ENCODE data around the gene SEMA6B.

SEMA6B gene

GRCh38 chr19:4585556-4585955, 26.1 kb upstream of the SEMA6B start:
- Histone ChIP-seq H3K9ac (ENCODE audit: low read length) (no peak overlapping the region), H3K4me3 (ENCODE audit: low read length) (no peak overlapping the region), H3K27ac (ENCODE audit: low read depth, low read length) (no peak overlapping the region), H3K27me3 (ENCODE audit: control insufficient read depth, insufficient read depth, low read length) (peaks cover 32% of the 10 kb centered on the region), H3K36me3 (ENCODE audit: control insufficient read depth, insufficient read depth, low read length) (no peaks in the 10 kb centered on the region), H3K4me1 (ENCODE audit: control insufficient read depth, insufficient read depth, low read length) (no peaks in the 10 kb centered on the region)

- Histone ChIP-seq H3K9ac (ENCODE audit: low read length) (no peak overlapping the region), H3K27me3 (ENCODE audit: control insufficient read depth, insufficient read depth, low read length) (peaks cover 32% of the 10 kb centered on the region), H3K4me3 (ENCODE audit: low read length) (peak overlapping the region; percentile 32)
Measured at GRCh38 chr19:4584670-4585460, 25.4 kb upstream of the SEMA6B start.

GRCh38 chr19:4583961-4584669, 24.6 kb upstream of the SEMA6B start:
- Histone ChIP-seq H3K27me3 (ENCODE audit: control insufficient read depth, insufficient read depth, low read length) (peaks cover 39% of the 10 kb centered on the region), H3K36me3 (ENCODE audit: control insufficient read depth, insufficient read depth, low read length) (no peaks in the 10 kb centered on the region), H3K9ac (ENCODE audit: low read length) (no peak overlapping the region), H3K27ac (ENCODE audit: low read depth, low read length) (no peak overlapping the region), H3K4me1 (ENCODE audit: control insufficient read depth, insufficient read depth, low read length) (no peaks in the 10 kb centered on the region), H3K4me3 (ENCODE audit: low read length) (peak overlapping the region; percentile 32)

More at GRCh38 chr19:4584670-4585460, 25.4 kb upstream of the SEMA6B start:
- Histone ChIP-seq H3K27ac (ENCODE audit: low read depth, low read length) (no peak overlapping the region), H3K4me1 (ENCODE audit: control insufficient read depth, insufficient read depth, low read length) (no peaks in the 10 kb centered on the region), H3K36me3 (ENCODE audit: control insufficient read depth, insufficient read depth, low read length) (no peaks in the 10 kb centered on the region)

GRCh38 chr19:4582980-4583842, 23.7 kb upstream of the SEMA6B start:
- no peak overlapping the region for H3K4me3 ChIP-seq (ENCODE audit: low read length)
- H3K27me3 ChIP-seq (ENCODE audit: control insufficient read depth, insufficient read depth, low read length), result peaks cover 47% of the 10 kb centered on the region
- H3K9ac ChIP-seq (ENCODE audit: low read length), result no peak overlapping the region
- no peaks in the 10 kb centered on the region for H3K36me3 ChIP-seq (ENCODE audit: control insufficient read depth, insufficient read depth, low read length)
- no peaks in the 10 kb centered on the region for H3K4me1 ChIP-seq (ENCODE audit: control insufficient read depth, insufficient read depth, low read length)
- no peak overlapping the region for H3K27ac ChIP-seq (ENCODE audit: low read depth, low read length)

GRCh38 chr19:4581666-4582553, 22.4 kb upstream of the SEMA6B start:
- Histone ChIP-seq H3K36me3 (ENCODE audit: control insufficient read depth, insufficient read depth, low read length) (no peaks in the 10 kb centered on the region), H3K4me3 (ENCODE audit: low read length) (no peak overlapping the region), H3K4me1 (ENCODE audit: control insufficient read depth, insufficient read depth, low read length) (no peaks in the 10 kb centered on the region), H3K27me3 (ENCODE audit: control insufficient read depth, insufficient read depth, low read length) (peaks cover 49% of the 10 kb centered on the region), H3K9ac (ENCODE audit: low read length) (no peak overlapping the region), H3K27ac (ENCODE audit: low read depth, low read length) (no peak overlapping the region)

GRCh38 chr19:4580961-4581665, 21.6 kb upstream of the SEMA6B start:
- no peaks in the 10 kb centered on the region for H3K36me3 ChIP-seq (ENCODE audit: control insufficient read depth, insufficient read depth, low read length)
- no peaks in the 10 kb centered on the region for H3K4me1 ChIP-seq (ENCODE audit: control insufficient read depth, insufficient read depth, low read length)
- peaks cover 46% of the 10 kb centered on the region for H3K27me3 ChIP-seq (ENCODE audit: control insufficient read depth, insufficient read depth, low read length)
- H3K27ac ChIP-seq (ENCODE audit: low read depth, low read length), result no peak overlapping the region
- no peak overlapping the region for H3K4me3 ChIP-seq (ENCODE audit: low read length)
- no peak overlapping the region for H3K9ac ChIP-seq (ENCODE audit: low read length)

GRCh38 chr19:4580021-4580901, 20.8 kb upstream of the SEMA6B start:
- no peaks in the 10 kb centered on the region for H3K36me3 ChIP-seq (ENCODE audit: control insufficient read depth, insufficient read depth, low read length)
- H3K27me3 ChIP-seq (ENCODE audit: control insufficient read depth, insufficient read depth, low read length), result peaks cover 47% of the 10 kb centered on the region
- no peak overlapping the region for H3K27ac ChIP-seq (ENCODE audit: low read depth, low read length)
- H3K4me1 ChIP-seq (ENCODE audit: control insufficient read depth, insufficient read depth, low read length), result no peaks in the 10 kb centered on the region
- no peak overlapping the region for H3K4me3 ChIP-seq (ENCODE audit: low read length)
- no peak overlapping the region for H3K9ac ChIP-seq (ENCODE audit: low read length)

- no peak overlapping the region for H3K9ac ChIP-seq (ENCODE audit: low read length)
- no peak overlapping the region for H3K4me3 ChIP-seq (ENCODE audit: low read length)
- no peaks in the 10 kb centered on the region for H3K36me3 ChIP-seq (ENCODE audit: control insufficient read depth, insufficient read depth, low read length)
- no peaks in the 10 kb centered on the region for H3K4me1 ChIP-seq (ENCODE audit: control insufficient read depth, insufficient read depth, low read length)
- H3K27me3 ChIP-seq (ENCODE audit: control insufficient read depth, insufficient read depth, low read length), result peaks cover 40% of the 10 kb centered on the region
- H3K27ac ChIP-seq (ENCODE audit: low read depth, low read length), result no peak overlapping the region
Measured at GRCh38 chr19:4579389-4579788, 19.9 kb upstream of the SEMA6B start.

- Histone ChIP-seq H3K36me3 (ENCODE audit: control insufficient read depth, insufficient read depth, low read length) (no peaks in the 10 kb centered on the region), H3K4me1 (ENCODE audit: control insufficient read depth, insufficient read depth, low read length) (no peaks in the 10 kb centered on the region), H3K27ac (ENCODE audit: low read depth, low read length) (no peak overlapping the region), H3K27me3 (ENCODE audit: control insufficient read depth, insufficient read depth, low read length) (peaks cover 35% of the 10 kb centered on the region), H3K9ac (ENCODE audit: low read length) (no peak overlapping the region), H3K4me3 (ENCODE audit: low read length) (no peak overlapping the region)
Measured at GRCh38 chr19:4578552-4579248, 19.2 kb upstream of the SEMA6B start.

- Histone ChIP-seq H3K36me3 (ENCODE audit: control insufficient read depth, insufficient read depth, low read length) (no peaks in the 10 kb centered on the region), H3K4me1 (ENCODE audit: control insufficient read depth, insufficient read depth, low read length) (no peaks in the 10 kb centered on the region), H3K9ac (ENCODE audit: low read length) (no peak overlapping the region), H3K27ac (ENCODE audit: low read depth, low read length) (no peak overlapping the region), H3K4me3 (ENCODE audit: low read length) (no peak overlapping the region), H3K27me3 (ENCODE audit: control insufficient read depth, insufficient read depth, low read length) (peaks cover 28% of the 10 kb centered on the region)
Measured at GRCh38 chr19:4577020-4577782, 17.7 kb upstream of the SEMA6B start.

All from rectal smooth muscle tissue (tissue), 1 donor.